Measurements from ENCODE around the gene EIF4G3. TPM values are rescaled to one million over a fixed set of nuclear protein-coding genes. Genes with fewer than 3 reads are reported as not detected.

The EIF4G3 gene
- total RNA-seq, 2 experiments from 2014 or later, result 37.9 to 41.2 TPM

DNA sequence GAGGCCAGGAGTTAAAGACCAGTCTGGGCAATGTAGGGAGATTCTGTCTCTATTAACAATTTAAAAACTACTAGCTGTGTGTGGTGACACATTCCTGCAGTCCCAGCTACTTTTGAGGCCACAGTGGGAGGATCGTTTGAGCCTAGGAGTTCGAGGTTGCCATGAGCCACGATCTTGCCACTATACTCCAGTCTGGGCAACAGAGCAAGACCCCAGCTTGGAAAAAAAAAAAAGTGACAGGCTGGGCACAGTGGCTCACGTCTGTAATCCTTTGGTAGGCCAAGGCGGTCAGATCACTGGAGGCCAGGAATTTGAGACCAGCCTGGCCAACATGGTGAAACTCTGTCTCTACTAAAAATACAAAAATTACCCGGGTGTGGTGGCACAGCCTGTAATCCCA is 416.4 kb downstream of the EIF4G3 start:
- Mint-ChIP-seq H3K27me3 (ENCODE audit: low read depth) (no peaks in the 10 kb centered on the region), H3K9me3 (ENCODE audit: insufficient read depth) (no peaks in the 10 kb centered on the region), H3K27ac (no peak overlapping the region), H3K4me3 (no peak overlapping the region), H3K4me1 (ENCODE audit: low read depth) (no peaks in the 10 kb centered on the region), H3K36me3 (ENCODE audit: low read depth) (peaks cover 69% of the 10 kb centered on the region)
- DNase-seq, result no peak
- ChIA-PET POLR2A (no interaction called here), CTCF (no interaction called here)
- no peak for ATAC-seq

Small RNA genes within 50 kb of the gene (microRNA-seq; reads per million reads assigned to microRNA genes)
- 2.9 reads per million for gene MIR1256

Other genes starting within 250 kb of the EIF4G3 start
- gene ECE1, start 113.6 kb upstream of the EIF4G3 start, total RNA-seq, result 10 to 100 TPM; 70.9 to 72.5 TPM